Fibroblast of gingiva (primary cell): ENCODE results near the gene MLLT10.
A peak's percentile ranks its signal among the peaks of the same experiment; 100 is the strongest.
"Not testable (repeated sequence)": the region's sequence is repeated elsewhere in the genome, so short reads cannot be mapped to it uniquely, and the experiment has no call there.

Source experiments
- DNase-seq: peaks from one replicate; pipeline ENCODE4 v3.0.0-alpha.2; 2011; ENCODE audit warnings: low read depth

MLLT10 gene

GRCh38 chr10:21581421-21581834 is 47.4 kb downstream of the MLLT10 start:
- not testable (repeated sequence) for DNase-seq

DNA sequence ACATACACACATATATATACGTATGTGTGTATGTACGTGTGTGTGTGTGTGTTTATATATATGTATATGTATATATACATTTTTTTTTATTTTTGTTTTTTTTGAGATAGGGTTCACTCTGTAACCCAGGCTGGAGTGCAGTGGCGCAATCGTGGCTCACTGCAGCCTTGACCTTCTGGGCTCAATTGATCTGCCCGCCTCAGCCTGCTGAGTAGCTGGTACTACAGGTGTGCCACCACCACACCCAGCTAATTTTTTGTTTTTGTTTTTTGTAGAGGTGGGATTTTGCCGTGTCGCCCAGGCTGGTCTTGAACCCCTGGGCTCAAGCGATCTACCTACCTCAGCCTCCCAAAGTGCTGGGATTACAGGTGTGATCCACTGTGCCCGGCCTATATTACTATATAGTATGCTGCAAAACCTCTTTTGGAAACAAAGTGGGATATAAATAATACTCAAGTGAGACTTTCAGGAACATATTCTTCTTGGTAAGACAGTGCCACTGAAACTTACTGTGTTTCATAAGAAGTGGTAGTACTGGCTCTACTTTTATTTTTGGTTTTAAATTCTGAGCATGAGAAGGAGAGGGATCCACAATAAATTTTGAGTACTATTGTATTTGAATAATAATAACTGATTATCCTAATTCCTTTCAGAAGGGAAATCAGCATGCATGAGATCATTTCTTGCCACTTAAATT is 51.0 kb downstream of the MLLT10 start:
- DNase-seq = no peak

- no peak for DNase-seq
Measured at GRCh38 chr10:21587391-21587790, 53.4 kb downstream of the MLLT10 start.

GRCh38 chr10:21588159-21588558 is 54.1 kb downstream of the MLLT10 start:
- DNase-seq = not testable (repeated sequence)

GRCh38 chr10:21593986-21594385 is 60.0 kb downstream of the MLLT10 start:
- DNase-seq = no peak

DNA sequence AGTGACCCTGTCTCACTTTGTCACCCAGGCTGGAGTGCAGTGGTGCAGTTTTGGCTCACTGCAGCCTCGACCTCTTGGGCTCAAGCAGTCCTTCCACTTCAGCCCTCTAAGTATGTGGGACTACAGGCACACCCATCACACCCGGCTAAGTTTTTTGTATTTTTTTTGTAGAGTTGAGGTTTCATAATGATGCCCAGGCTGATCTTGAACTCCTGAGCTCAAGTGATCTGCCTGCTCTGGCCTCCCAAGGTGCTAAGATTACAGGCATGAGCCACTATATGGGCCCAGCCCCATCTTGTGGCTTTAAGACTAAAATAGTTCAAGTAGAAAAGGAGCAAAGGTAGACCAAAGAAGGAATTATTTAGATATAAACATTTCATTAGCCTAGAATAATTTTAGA is 65.5 kb downstream of the MLLT10 start:
- DNase-seq = no peak

DNA sequence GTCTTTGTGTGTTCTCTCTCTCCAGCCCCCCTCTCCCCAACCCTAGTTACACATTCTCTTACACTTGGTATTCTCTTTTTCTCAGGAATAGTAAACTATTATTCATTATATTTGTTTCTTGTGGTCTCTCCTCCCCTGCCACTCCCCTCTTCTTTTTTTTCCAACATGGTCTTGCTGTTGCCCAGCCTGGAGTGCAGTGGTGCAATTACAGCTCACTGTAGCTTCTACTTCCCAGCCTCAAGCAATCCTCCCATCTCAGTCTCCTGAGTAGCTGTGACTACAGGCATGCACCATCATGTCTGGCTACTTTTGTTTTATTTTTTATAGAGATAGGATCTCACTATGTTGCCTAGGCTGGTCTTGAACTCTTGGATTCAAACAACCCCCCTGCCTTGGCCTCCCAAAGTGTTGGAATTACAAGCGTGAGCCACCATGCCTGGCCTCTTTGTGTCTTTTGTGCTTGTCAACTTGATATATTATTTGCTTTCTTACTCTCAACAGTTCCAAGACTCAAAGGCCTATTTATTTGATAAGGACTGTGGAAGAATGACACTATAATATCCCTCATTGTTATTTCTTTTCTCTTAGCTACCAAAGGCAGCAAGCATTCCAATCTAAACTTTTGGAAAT is 66.9 kb downstream of the MLLT10 start:
- no peak for DNase-seq

DNA sequence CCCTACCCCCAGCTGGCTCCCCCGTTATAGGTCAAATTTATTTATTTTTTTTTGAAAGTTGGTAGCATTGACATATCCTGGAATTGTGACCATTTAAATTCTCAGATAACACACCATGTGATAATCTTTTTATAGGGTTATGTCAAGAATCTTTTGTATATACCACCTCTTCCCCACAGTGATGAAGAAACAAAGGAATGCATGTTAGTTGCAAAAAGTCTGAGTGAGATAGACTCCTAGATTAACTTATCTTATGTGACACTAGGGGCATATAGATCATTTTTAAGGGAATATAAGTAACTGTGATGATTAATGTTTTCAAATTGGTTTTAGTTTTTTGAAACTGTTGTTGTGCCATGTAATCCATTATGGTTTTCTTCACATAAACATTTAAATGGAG is 68.3 kb downstream of the MLLT10 start:
- DNase-seq = no peak

GRCh38 chr10:21603721-21604120 is 69.7 kb downstream of the MLLT10 start:
- DNase-seq = no peak

GRCh38 chr10:21604651-21605050 is 70.6 kb downstream of the MLLT10 start:
- no peak for DNase-seq

DNA sequence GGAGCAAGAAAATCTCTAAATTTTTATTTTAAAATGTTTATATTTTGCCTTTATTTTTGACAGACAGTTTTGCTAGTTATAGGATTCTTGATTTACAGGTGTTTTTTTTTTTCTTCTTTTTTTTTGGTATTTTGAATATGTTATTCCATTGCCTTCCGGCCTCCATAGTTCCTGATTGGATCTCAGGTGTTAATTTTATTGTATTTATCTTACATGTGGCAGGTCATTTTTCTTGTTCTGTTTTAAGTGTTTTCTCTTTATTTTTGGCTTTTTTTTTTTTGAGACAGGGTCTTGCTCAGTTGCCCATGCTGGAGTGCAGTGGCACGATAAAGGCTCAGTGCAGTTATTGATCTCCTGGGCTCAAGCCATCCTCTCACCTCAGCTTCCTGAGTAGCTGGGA is 73.9 kb downstream of the MLLT10 start:
- DNase-seq = no peak

GRCh38 chr10:21614000-21614399 is 80.0 kb downstream of the MLLT10 start:
- DNase-seq = no peak

- peak; percentile 5 for DNase-seq
Measured at GRCh38 chr10:21617267-21617666, 83.2 kb downstream of the MLLT10 start.

GRCh38 chr10:21623291-21623690 is 89.3 kb downstream of the MLLT10 start:
- DNase-seq = no peak

DNA sequence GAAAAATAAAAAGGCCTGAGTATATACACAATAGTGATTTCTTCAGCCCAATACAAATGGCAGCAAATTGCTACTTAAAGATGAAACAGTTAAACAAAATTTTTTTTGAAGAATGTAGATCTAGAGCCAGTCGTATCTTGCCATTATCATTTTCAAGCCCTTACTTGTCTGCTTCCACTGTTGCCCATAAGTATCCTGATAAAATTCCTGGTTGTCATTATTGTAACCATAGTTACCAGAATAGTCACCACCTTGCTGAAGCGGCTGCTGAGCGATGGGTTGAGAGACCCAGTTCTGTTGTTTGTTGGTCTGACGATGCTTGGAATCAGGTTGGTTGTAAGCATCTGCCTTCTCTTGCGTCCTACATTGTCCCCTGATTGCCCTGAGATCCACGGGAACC is 90.4 kb downstream of the MLLT10 start:
- DNase-seq = not testable (repeated sequence)

DNA sequence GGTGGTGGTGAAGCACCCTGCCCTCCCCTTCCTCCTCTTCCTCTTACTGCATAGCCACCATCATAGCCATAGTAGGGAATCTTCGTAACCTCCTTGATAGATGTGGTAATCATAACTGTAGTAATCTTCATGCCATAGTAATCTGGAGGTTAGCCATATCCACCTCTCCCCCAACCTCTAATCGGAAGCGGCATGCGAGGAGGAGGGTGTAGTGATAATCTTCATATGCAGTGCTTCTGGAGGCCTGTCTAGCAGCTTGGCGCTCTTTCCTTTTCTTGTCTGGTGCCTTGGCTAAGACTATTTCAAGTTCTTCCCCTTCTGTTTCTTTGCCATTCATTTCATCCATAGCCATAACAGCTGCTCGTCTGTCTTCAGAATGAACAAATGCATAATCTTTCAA is 90.9 kb downstream of the MLLT10 start:
- no peak for DNase-seq

DNA sequence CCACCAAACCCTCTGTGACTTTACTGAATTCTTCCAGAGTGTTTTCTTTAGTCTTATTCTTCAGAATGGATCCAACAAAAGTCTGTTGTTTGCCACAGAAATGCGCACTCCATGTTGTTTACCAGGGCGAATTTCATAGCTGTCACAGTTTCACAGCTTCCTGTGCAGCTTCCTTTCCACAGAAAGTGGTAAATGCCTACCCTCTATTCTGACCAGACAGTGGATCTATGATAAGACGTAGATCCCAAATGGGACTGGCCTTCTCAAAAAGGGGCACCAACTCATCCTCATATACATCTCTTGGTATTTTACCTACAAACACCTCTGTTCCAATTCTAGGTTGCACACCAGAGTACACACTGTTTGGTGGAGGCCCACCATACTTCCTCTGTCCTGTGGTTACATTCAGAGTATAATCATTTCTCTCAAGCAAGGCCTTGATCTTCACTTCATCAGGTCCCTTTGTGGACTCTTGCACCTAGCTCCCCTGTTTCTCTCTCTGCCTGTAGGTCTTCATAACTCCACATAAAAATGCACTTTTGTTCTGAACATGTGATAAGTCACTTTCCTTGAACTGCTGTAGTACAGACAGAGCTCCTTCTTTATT is 91.7 kb downstream of the MLLT10 start:
- DNase-seq = no peak

GRCh38 chr10:21626457-21627161 is 92.6 kb downstream of the MLLT10 start:
- peak; percentile 9 for DNase-seq

DNA sequence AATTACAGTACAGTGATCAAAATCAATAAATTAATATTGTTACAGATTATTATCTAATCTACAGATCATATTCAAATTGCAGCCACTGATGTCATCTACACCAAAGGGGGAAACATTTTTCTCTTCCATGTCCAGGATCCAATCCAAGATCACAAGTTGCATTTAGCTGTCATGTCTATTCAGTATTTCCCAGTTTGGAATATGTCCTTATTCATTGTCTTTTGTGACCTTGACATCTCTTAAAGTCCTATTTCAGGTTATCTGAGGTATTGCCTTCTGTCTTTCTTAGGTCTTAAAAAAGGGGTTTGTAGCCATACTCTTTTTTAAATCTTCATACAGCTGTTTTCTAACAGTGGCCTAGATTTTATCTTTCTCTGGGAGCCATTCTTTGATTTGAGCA is 93.3 kb downstream of the MLLT10 start:
- DNase-seq = no peak

DNA sequence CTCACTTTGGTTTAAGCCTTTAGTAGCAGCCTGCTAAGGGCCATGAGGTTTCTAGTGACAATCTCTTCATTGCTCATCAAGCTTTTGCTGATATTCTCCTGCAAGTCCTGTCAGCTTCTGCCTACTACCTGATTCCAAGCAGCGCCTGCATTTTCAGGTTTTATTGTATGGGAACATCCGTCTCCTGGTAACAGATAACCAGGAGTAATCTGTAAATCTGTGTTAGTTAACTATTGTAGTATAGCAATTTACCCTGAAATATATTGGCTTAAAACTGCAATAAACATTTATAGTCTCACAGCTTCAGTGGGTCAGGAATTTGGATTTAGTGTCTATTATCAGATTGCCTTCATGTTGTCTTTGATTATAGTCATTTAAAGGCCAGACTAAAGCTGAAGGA is 94.0 kb downstream of the MLLT10 start:
- DNase-seq = no peak

- not testable (repeated sequence) for DNase-seq
Measured at GRCh38 chr10:21628645-21629044, 94.6 kb downstream of the MLLT10 start.

DNA sequence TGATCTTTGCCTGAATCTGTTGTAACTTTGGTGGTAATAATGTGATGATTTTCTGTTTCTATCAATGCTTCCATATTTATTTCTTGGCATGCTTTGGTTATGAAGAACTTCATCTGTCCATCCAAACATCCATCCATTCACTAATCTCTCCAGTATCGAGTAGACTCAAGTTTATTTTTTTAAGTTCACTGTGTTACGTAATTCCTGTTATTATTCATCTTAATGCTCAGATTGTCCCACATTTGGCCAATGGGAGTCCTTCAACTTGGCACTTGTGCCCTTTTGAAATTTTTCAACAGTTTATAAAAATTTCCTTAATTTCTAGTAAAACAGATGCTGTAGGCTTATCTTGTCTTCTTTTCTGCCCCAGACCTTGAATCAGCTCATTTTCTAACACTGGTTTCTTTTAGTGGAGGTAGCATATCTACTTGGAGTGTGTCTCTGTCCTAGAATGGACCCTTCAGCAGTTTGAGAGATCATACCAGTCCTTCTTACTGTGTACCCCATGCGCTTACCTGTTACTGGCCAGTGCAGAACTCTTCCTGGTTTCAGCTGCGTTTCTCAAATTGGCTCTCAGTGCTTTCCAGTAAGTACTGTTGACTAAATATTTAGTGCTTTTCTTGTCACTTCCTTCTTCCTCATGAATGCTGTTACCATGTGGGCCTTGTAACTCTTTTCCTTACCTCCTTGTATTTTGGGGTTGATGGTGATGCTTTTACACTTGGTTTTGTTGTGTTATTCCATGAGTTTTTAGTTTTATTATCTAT is 100.8 kb downstream of the MLLT10 start:
- DNase-seq = no peak
